ENCODE results near the gene KRTDAP. TPM values are rescaled to one million over a fixed set of nuclear protein-coding genes. Genes with fewer than 3 reads are reported as not detected.

KRTDAP gene
- total and polyA plus RNA-seq, 10 of the 15 experiments (the other 5 are each of a cell fraction or from before 2014, with no cell fraction given), result 0.23 TPM; not detected in 9

DNA sequence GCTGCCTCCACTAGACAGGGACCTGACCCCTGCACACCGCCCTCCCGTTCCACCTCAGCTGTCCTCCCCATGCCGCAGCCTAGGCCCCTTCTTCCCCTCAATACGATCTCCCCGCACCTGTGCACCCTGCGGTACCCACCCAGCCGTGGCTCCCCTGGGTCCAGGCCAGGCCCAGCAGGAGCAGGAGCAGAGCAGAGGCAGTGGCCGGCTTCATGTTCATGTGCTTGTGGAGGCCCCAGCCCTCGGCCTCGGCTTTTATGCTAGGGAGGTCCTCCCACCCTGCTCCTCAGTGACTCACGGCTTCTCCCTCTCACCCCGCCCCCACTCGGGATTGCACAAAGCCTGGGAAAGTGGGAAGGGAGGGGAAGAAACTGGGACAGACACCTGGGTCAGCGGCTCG, 11.4 kb upstream of the KRTDAP start:
- ChIA-PET SMC1A (ENCODE audit: uncharacterized antibody, unreplicated experiment) (interaction anchor here (1.4 kb wide), 1 partner anchor 148 kb away, joined by 3 read pairs; no protein-coding TSS in a partner anchor), CTCF (interaction anchor here (1.0 to 1.5 kb wide), 2 partner anchors 15 to 149 kb away, joined by 3 to 4 read pairs; no protein-coding TSS in a partner anchor), RAD21 (ENCODE audit: unreplicated experiment) (interaction anchor here (0.6 kb wide), 1 partner anchor 148 kb away, joined by 3 read pairs; no protein-coding TSS in a partner anchor), POLR2A (no interaction called here)
- H3K36me3 ChIP-seq (ENCODE audit: control insufficient read depth in 2 of 2, insufficient read depth in 2 of 2, low read length in 1 of 2), result no peaks in the 10 kb centered on the region
- H2AFZ ChIP-seq (ENCODE audit: control insufficient read depth, low read depth, low read length), result no peak overlapping the region
- peaks cover 5% of the 10 kb centered on the region; the same call in 1 of the 2 replicates for H3K4me1 ChIP-seq (ENCODE audit: control insufficient read depth, insufficient read depth, low read length)
- no peak overlapping the region for H3K9ac ChIP-seq (ENCODE audit: control insufficient read depth, insufficient read depth, low read length)
- BruUV-seq (replicated peaks), result no TSS peak
- no peaks in the 10 kb centered on the region for H3K9me3 ChIP-seq (replicated peaks; ENCODE audit: control insufficient read depth, insufficient read depth, low read length)
- H3K27ac ChIP-seq (ENCODE audit: control insufficient read depth, insufficient read depth), result no peak overlapping the region
- FAIRE-seq (no peak), DNase-seq (ENCODE audit: low read depth, low spot score) (no peak), ATAC-seq (no peak; the same call in 2 of the 3 replicates)
- in situ Hi-C loops (cut with MboI), result no loop called here
- H3K4me3 ChIP-seq, result no peak overlapping the region
- intact Hi-C loops (cut with micrococcal nuclease; ENCODE audit: unreplicated experiment), result no loop called here
- H3K27me3 ChIP-seq (replicated peaks in 1 of 2; ENCODE audit: control insufficient read depth in 2 of 2, insufficient read depth in 2 of 2, low read length in 1 of 2), result no peaks in the 10 kb centered on the region
- 22% methylated on average over 15 of the region's 15 CpGs for WGBS (ENCODE audit: insufficient coverage, insufficient replicate concordance, low lambda C conversion rate, missing lambda C conversion rate)
- H4K20me1 ChIP-seq (ENCODE audit: control insufficient read depth, insufficient read depth), result no peaks in the 10 kb centered on the region
- H3K4me2 ChIP-seq (ENCODE audit: control insufficient read depth, insufficient read depth), result no peak overlapping the region
- H3K79me2 ChIP-seq (ENCODE audit: control insufficient read depth, insufficient read depth, low read length), result no peaks in the 10 kb centered on the region
- TF ChIP-seq BRCA1 (IDR thresholded peaks at IDR 0.05; ENCODE audit: low read depth, low read length) (no peak), BACH1 (IDR thresholded peaks at IDR 0.05; ENCODE audit: borderline replicate concordance) (no peak), RB1 (IDR thresholded peaks at IDR 0.05; ENCODE audit: borderline replicate concordance) (no peak), EP300 (IDR thresholded peaks at IDR 0.05; ENCODE audit: borderline replicate concordance in 1 of 2, control insufficient read depth in 1 of 2, low read depth in 2 of 2, low read length in 2 of 2) (no peak), ESRRA (IDR thresholded peaks at IDR 0.05; ENCODE audit: low read length) (no peak)

- Histone ChIP-seq H3K27ac (ENCODE audit: control insufficient read depth, insufficient read depth) (no peak overlapping the region), H3K4me1 (ENCODE audit: control insufficient read depth, insufficient read depth, low read length) (peaks cover 6% of the 10 kb centered on the region; the same call in 1 of the 2 replicates), H3K27me3 (replicated peaks in 1 of 2; ENCODE audit: control insufficient read depth in 2 of 2, insufficient read depth in 2 of 2, low read length in 1 of 2) (no peaks in the 10 kb centered on the region), H3K4me2 (ENCODE audit: control insufficient read depth, insufficient read depth) (no peak overlapping the region), H3K79me2 (ENCODE audit: control insufficient read depth, insufficient read depth, low read length) (no peaks in the 10 kb centered on the region), H3K9ac (ENCODE audit: control insufficient read depth, insufficient read depth, low read length) (no peak overlapping the region), H3K9me3 (replicated peaks; ENCODE audit: control insufficient read depth, insufficient read depth, low read length) (no peaks in the 10 kb centered on the region), H3K4me3 (no peak overlapping the region), H4K20me1 (ENCODE audit: control insufficient read depth, insufficient read depth) (no peaks in the 10 kb centered on the region), H2AFZ (ENCODE audit: control insufficient read depth, low read depth, low read length) (no peak overlapping the region), H3K36me3 (ENCODE audit: control insufficient read depth in 2 of 2, insufficient read depth in 2 of 2, low read length in 1 of 2) (no peaks in the 10 kb centered on the region)
- CTCF ChIA-PET, result interaction anchor here (0.8 to 1.5 kb wide), 2 partner anchors 9 to 14 kb away, joined by 3 read pairs; no protein-coding TSS in a partner anchor
- FAIRE-seq (no peak), DNase-seq (ENCODE audit: low read depth, low spot score) (no peak), ATAC-seq (no peak)
- TF ChIP-seq POLR2AphosphoS2 (IDR thresholded peaks at IDR 0.05; ENCODE audit: low read depth, low read length), result no peak
- BruUV-seq (replicated peaks), result no TSS peak
- POLR2A ChIA-PET, result no interaction called here
- WGBS (ENCODE audit: insufficient coverage, insufficient replicate concordance, low lambda C conversion rate, missing lambda C conversion rate), result 69% methylated on average over 10 of the region's 10 CpGs
- SMC1A ChIA-PET (ENCODE audit: uncharacterized antibody, unreplicated experiment), result no interaction called here
- in situ Hi-C loops (cut with MboI), result no loop called here
- intact Hi-C loops (cut with micrococcal nuclease; ENCODE audit: unreplicated experiment), result no loop called here
- RAD21 ChIA-PET (ENCODE audit: unreplicated experiment), result no interaction called here
These were observed 10.3 kb upstream of the KRTDAP start for GRCh38 chr19:35500611-35501010.

All from GM12878 (cell line).